ENCODE results near the gene TMEM63C.

GRCh38 chr14:77276959-77277358, 95.4 kb downstream of the TMEM63C start:
- TF ChIP-seq BHLHE40 (IDR thresholded peaks at IDR 0.05; ENCODE audit: borderline replicate concordance) (no peak), ELF4 (IDR thresholded peaks at IDR 0.05) (no peak), HDGF (IDR thresholded peaks at IDR 0.05; ENCODE audit: borderline replicate concordance) (no peak), LEF1 (IDR thresholded peaks at IDR 0.05; ENCODE audit: borderline replicate concordance) (no peak), ARNT (IDR thresholded peaks at IDR 0.05) (no peak), SP1 (IDR thresholded peaks at IDR 0.05) (no peak), FOXK2 (IDR thresholded peaks at IDR 0.05) (no peak)
